HS-27A (cell line): ENCODE data around the gene TMEM69.
A peak's percentile ranks its signal among the peaks of the same experiment; 100 is the strongest.
"Not testable (repeated sequence)": the region's sequence is repeated elsewhere in the genome, so short reads cannot be mapped to it uniquely, and the experiment has no call there.

Source experiments
- DNase-seq: peaks from one replicate; pipeline ENCODE4 v3.0.0-alpha.2; 2012; ENCODE audit warnings: low read depth, missing footprints

TMEM69 gene, protein sequence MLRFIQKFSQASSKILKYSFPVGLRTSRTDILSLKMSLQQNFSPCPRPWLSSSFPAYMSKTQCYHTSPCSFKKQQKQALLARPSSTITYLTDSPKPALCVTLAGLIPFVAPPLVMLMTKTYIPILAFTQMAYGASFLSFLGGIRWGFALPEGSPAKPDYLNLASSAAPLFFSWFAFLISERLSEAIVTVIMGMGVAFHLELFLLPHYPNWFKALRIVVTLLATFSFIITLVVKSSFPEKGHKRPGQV

DNA sequence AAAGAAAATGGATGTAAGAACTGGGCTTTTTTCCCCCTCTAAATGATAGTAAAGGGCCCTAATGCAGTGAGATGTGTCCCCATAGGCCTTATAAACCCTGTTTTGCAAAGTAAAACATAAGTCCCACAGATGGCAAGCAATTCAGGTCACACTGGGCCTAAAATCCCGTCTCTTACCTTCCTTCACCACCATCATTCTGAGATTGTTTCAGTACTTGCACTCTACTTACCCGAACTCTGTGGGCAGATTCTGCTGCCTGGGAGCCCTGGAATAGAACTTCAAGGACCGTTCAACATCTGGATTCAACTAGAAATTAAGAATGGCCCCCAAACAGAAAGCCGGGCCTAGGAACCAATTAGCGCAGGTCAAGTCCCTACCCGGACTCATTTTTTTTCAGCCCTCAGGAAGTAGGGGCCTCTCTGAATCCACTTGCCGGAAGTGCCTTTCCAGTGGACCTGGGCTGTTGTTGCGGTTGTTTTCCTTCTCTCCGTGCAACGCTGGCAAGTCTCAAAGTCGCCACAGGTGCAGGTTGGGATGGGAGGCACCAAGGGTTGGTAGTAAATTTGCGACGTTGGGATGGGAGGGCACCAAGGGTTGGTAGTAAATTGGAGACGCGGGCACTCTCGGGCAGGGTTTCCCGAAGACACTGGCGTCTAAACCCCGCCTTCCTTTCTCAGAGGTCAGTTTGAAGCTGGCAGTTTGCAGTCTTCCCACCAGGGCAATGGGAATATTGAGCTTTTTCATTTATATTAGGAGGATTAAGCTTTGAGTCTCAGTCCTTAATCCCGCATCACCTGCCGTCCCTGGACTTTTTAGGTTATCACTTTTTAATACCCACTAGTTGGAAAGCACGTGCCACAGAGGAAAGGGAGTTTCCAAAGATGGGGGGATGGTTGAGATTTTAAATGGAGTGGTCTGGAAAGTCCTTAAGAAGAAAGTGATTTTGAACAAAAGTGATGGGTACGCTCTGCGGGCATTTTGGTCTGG, at the start of gene TMEM69:
Gene TMEM69, plus strand, starts transcription at position 428 of the 987 bp plus-strand sequence. CDS start 2,888 bp downstream, outside the sequence.
- DNase-seq: peak; percentile 84

DNA sequence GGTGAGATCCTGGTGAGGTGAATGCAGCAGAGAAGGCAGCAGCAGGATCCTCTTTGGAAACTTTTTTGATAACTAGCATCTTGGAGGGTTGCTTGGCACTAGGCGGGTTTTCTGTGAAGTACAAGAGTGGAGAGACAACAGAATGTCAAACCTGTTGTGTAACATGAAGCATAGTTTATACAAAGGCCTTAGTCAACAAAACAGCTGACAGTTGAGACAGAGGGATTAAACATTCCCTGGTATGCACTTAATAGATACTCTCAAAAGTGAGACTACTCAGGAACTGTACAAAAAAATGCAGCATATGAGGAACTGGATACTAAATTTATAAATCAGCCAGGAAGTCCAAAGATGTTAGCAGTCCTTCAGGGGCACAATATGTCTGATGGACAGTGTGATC, 47.7 kb upstream of the TMEM69 start:
- no peak for DNase-seq

DNA sequence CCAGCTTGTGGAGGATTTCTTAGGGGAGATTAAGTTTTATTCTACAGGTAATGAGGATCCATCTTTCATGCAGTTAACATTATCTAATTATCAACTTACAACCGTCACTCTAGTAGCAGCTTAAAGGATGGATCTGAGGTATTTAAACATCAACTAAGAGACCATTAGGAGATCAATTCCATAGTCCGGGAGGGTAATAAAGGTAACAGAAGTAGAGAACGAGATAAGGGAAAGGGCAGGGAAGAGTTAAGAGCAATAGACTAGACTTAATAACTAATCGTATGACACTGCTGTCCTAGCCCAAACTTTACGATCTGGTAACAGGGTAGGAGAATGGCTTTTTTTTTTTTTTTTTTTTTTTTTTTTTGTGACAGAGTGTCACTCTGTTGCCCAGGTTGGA, 44.7 kb upstream of the TMEM69 start:
- no peak for DNase-seq

DNA sequence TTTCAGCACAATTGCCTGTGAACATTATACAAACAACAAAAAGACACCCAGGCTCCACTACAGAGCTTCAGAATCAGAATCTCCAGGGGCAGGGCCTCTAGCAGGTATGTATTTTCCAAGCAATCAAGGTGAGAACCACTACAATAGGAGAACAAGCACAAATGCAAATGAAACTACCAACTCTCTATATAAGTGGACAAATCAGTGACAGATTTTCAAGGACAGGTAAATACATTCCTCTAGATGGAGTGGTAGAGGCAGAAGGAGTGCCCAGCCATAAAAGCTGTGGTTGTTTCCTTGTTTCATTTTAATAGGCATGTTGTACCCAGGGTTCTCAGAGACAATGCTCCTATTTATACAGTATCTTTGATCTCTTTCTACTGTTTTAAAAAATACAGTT, 44.0 kb upstream of the TMEM69 start:
- DNase-seq: no peak

DNA sequence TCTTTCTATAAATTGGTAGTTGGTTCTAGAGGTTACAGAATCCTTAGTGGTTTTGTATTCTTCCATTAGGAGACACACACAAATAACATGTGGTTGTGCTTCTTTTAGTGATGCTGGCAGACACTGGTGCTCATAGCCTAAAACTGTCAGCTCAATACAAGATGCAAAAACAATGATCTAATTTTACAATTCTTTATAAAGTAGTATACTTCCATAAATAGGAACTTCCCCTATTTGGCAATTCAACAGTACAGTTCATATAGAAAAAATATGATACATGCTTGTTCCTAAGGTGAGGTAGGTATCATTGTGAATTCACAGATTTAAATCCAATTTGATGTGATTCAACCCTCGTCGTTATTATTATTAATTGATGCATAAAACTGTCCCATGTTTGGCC, 43.3 kb upstream of the TMEM69 start:
- no peak for DNase-seq

DNA sequence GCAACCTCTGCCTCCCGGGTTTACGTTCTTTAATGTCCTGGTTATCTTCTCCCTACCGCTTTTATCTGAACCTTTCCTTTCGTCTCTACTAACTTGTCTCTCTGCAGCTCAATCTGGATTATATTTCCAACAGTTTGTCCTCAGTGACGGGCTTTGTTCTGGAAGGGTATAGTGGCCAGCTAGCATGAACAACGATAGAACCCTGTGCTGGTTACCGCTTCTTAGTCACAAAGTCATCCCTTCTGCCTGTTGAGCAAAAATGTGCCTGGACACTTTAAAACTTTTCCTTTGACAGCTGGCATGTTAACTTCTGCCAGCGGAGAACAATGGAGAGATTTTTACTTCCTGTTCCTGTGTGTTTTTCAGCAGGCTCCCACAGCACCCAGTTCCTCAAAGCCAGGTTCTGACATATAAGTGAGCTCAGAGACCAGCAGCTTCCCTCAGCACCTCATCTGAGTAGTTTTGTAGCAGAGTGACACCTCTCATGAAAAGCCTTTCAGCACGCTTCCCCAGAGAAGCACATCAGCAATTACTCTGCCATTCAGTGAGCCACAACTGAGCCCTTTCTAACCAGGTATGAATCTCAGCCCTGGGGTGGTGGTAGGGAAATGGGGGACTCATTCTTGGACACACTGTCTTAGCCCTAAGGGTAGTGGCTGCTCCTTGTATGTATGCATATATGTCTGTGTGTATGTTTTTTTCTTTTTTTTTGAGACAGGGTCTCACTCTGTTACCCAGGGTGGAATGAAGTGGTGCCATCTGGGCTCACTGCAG, 40.5 kb upstream of the TMEM69 start:
- no peak for DNase-seq

DNA sequence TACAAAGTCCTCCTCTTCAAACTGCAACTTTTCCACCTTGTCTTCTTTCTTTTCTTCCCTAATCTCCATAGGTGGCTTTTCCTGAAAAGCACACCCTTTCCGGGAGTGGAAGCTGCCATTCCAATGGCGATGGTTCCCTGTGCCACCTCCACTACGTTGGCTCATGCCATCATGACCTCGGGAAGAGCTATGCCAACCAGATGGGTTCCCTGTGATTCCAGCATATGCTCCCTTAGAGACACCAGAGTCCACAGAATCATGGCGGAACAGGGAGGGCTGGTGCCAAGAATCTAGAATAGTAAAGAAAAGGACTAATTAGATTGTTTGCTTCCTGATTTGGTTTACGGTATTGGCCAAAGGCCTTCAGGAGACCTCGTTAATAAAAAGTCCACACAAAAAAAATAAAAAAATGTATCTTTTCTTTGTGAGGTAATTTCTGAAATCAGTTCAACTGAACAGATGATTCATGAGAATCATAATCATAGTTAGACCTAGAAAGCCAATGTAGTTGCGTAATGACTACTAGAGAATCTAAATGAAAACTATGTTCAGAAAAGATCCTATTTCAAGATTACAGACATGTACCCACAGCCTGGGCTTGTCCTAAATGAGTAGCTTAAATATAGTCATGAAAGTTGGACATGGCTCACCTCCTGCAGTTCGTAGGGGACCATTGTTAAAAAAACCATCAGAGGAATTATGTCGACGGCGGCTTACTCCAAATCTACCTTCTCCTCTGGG, 33.3 kb upstream of the TMEM69 start:
- no peak for DNase-seq

DNA sequence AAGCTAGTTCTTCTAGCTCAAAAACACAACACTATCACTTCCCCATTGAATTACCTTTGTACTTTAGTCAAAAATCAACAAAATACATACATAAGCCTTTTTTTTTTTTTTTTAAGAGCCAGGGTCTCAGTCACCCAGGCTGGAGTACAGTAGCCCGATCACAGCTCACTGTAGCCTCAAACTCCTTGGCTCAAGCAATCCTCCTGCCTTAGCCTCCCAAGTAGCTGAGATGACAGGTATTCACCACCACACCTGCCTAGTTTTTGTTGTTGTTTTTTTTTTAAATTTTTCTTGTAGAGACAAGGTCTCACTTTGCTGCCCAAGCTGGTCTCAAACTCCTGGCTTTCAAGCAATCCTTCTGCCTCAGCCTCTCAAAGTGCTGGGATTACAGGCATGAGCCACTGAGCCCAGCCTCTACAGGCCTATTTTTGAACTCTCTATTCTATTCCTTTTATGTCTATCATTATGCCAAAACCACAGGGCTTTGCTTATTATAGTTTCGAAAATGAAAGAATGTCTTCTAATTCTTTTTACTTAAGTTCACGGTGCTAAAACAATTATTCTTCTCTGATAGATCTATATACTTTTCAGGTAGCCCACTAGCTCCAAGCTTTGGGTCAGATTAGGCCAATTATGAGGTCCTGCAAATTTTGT, 31.3 kb upstream of the TMEM69 start:
- no peak for DNase-seq

DNA sequence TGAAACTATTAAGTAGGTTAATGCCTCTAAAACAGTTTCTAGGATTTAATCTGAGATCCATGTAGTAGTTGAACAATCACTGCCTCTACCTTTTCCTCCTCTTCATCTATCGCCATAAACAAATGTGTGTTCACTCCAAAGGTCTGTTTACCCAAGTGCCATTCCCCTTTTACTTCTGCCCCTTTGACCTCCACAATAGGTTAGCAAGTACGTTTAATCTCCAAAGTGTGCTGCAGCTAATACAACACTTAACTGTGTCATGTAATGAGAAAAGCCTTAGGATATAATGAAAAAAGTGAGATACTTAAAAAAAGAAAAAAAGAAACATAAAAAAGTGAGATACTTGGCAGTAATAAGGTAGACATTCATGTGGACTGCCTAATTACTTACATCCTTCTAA, 29.8 kb upstream of the TMEM69 start:
- no peak for DNase-seq

DNA sequence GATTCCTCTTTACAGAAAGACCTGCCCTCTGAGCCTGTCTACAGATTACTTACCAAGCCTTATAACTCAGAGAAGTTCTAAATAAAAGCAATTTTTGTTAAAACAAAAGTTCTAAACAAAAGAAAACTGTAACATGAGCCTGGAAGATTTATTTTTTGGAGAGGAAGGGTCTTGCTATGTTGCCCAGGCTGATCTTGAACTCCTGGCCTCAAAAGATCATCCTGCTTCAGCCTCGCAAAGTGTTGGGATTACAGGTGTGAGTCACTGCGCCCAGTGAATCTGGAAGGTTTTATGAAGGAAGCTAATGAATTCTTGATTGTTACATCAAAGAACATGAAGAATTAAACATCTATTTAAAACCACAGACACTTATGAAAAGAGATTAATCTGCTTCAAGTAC, 28.8 kb upstream of the TMEM69 start:
- no peak for DNase-seq

DNA sequence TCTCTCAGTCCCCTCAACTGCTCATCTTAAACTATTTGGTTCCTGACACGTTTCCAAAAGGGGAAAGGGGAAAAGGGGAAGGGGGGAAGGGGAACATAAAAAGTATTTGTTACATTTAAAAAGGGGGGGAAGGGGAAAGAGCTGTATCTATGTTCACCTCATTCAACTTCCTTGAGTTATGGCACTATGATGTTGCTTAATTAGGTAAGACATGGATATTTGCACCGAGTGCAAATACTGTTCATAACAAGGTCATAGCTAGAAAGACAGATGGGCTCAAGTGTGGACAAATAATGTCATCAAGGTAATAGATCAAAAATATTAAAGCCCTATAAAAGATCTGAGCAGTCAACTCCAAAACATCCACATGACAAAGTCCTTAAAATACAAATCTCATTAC, 27.6 kb upstream of the TMEM69 start:
- DNase-seq: no peak

DNA sequence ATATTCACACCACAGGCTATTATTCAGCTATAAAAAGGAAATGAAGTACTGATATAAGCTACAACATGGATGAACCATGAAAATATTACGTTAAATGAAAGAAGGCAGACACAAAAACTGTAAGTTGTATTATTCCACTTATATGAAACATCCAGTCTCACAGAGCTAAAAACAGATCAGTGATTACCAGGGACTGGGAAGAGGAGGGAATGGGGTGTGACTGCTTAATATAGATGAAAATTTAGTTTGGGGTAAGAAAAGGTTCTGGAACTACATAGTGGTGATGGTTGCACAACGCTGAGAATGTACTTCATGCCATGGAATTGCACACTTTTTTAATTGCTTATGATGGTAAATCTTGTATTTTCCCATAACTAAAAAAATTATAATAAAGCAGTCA, 21.1 kb upstream of the TMEM69 start:
- DNase-seq: no peak

DNA sequence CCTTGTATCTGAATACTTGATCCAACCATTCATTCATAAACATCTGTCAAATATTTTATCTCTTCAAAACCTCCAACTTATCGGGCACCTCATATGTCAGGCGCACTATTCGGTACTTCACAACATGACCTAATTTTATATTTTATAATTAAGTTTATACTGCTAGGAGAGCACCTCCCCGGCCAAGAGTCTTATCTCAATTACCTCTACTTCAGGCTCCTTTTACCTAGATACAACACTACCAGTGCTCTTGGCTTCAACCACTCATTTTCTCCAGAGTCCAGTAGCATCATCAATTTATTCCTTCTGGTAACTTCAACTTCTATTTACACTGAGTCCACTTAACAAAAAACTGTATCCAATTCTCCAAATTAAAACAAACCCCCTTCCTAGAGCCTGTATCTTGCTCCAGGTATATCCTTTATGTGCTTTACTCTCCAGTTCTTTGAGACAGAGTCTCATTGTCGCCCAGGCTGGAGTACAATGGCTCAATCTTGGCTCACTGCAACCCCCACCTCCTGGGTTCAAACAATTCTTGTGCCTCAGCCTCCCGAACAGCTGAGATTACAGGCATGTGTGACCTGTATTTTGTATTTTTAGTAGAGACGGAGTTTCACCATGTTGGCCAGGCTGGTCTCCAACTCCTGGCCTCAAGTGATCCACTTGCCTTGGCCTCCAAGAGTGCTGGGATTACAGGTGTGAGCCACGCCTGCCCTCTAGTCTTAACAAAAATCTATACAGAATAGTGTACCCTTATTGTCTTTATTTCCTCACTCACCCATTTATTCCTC, 20.5 kb upstream of the TMEM69 start:
- DNase-seq: no peak

DNA sequence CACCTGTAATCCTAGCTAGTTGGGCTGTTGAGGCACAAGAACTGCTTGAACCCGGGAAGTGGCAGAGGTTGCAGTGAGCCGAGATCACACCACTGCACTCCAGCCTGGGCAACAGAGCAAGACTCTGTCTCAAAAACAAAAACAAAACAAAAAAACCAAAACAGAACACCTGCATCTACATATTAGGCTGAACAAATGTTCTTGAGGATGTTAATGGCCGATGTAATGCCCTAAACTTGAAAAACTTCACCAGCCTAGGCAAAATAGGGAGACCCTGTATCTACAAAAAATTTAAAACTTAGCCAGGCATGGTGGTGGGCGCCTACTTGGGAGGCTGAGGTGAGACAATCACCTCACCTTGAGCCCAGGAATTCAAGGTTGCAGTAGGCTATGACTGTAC, 19.5 kb upstream of the TMEM69 start:
- DNase-seq: no peak

DNA sequence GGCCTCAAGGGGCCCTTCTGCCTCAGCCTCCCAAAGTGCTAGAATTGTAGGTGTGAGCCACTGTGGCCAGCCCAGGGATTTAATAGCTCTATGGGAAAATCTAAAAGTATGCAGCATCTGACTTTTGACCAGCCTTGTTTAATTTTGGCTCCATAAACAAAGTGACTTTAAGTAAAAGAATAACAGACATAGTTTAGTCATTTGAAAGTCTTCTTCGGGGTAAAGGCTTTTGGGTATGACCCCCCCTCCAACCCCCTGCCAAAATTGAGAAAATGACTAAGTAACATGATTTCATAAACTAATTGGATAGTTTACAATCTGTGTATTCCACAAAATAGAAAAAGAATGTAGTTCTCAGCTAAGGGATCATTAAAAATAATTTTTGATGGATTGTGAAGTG, 18.6 kb upstream of the TMEM69 start:
- DNase-seq: no peak

DNA sequence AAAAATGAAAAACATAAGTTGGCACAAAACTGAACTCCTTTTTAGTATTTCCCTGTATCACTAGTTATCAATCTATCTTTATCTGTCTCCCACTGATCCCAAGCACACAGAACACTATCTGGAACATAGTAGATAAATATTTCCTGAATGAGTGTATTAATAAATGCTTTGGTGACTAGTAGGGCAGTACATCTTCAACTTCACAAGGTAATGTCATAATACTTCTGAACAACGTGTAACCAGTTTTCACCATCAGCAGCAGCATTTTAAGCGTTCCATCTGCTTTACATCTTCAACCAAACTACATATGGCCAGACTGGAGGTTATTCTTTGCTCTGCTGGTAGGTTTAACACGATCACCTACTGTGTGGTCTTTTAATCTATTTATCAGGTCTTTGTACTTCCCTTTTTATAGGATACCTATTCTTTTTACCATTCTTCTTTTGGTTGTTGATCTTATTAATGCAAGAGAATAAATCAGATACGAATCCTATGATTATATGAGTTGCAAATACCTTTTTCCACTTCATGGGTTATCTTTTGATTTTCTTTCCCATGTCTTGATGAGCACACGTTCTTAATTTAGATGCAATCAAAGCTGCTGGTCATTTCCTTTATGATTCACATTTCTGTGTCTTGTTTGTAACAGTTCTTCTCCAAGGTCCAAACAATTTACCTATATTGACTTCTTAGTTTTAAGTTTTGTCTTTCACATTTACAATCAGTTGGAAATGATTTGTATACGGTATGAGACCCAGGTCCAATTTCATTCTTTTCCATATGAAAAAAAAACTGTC, 17.9 kb upstream of the TMEM69 start:
- no peak for DNase-seq

DNA sequence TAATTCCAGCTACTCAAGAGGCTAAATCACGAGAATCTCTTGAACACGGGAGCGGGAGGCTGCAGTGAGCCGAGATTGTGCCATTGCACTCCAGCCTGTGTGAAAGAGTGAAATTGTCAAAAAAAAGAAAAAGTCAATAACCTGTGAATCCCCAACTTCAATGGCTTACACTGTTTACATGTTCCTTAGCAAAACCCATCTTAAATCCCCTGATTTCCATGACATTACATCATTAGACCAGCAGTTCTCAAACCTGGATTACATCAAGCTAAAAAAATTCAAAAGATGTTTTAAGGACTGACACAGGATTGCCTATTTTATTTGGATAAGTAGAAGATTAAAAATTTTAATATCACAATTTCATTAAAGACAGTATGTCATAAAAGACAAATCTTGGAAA, 14.0 kb upstream of the TMEM69 start:
- no peak for DNase-seq

DNA sequence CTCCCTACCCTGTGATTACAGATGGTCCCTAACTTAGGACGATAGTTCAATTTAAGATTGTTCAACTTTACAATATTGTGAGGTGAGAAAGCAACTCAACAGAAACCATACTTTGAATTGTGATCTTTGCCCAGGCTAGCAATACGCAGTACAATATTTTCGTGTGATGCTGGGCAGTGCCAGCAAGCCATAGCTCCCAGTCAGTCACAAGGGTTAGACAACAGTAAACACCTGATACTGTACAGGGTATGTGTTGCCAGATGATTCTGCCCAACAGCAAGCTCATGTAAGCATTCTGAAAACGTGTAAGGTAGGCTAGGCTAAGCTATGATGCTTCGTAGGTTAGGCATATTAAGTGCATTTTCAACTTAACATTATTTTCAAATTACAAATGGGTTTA, 13.5 kb upstream of the TMEM69 start:
- no peak for DNase-seq

DNA sequence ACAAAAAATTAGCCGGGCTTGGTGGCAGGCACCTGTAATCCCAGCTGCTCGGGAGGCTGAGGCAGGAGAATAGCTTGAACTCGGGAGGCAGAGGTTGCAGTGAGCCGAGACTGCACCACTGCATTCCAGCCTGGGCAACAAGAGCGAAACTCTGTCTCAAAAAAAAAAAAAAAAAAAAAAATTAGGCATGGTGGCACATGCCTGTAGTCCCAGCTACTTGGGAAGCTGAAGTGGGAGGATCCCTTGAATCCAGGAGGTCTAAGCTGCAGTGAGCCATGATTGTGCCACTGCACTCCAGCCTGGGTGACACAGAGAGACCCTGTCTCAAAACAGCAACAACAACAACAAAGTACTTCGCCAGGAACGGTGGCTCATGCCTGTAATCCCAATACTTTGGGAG, 11.4 kb upstream of the TMEM69 start:
- not testable (repeated sequence) for DNase-seq

DNA sequence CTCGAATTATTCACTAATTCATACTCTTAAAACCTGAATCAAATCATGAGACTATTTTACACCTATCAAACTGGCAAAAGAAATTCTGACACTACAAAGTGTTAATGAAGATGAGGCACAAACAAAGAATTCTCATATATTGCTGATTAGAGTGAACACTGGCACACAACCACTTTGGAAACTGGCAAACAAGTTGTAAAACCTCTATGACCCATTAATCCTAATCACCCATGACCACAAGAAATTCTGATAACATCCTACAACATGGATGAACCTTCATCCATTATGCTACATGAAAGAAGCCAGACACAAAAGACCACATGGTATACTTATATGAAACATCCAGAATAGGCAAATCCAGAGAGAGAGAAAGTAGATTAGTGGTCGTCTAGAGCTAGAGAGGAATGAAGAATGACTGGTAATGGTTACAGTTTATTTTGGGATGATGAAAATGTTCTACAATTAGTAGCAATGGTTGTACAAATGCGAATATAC, 10.2 kb upstream of the TMEM69 start:
- no peak for DNase-seq
